ENCODE data around the gene MZF1. TPM values are rescaled to one million over a fixed set of nuclear protein-coding genes. Genes with fewer than 3 reads are reported as not detected.

MZF1 gene
- total and polyA plus RNA-seq, 9 of the 15 experiments (the other 6 are each of a cell fraction or from before 2014, with no cell fraction given): 0.31 to 29.3 (median 11.5) TPM

DNA sequence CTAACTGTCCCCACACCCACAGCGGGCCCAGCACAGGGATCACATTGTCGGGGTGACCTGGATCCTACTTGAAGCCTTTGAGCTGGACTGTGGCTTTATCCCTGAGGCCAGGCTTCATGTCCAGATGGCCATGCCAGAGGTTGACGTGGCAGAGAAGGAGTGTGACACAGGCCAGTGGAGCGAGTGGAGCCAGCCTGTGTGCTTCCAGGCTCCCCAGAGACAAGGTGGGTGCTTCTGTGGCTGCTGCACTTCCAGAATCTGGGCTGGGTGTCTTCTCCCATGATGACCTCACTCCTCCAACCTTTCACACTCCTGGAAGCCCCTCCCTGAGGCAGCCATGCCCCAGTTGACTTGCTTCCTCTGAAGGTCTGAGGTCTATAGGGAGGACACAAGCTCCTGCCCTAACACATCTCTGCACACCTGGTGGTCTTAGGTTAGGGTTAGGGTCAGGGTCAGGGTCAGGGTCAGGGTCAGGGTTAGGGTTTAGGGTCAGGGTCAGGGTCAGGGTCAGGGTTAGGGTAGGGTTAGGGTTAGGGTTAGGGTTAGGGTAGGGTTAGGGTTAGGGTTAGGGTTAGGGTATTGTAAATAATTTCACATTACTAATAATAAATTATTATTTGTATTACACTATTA is 13.1 kb upstream of the MZF1 start (continued):
- TF ChIP-seq ZNF592 (IDR thresholded peaks at IDR 0.05): peak; percentile 39; the same call in 1 of the 2 replicates
- no peak for TF ChIP-seq MCM5 (IDR thresholded peaks at IDR 0.05; ENCODE audit: low read depth)
- 0 out of 2 replicates have a peak, but pooled peaks have one; percentile 10 for TF ChIP-seq MGA (IDR thresholded peaks at IDR 0.05)
- peak; percentile 86 for TF ChIP-seq NR2C1 (IDR thresholded peaks at IDR 0.05)
- peak; percentile 73 for TF ChIP-seq NR2C1 (tag; IDR thresholded peaks at IDR 0.05)
- TF ChIP-seq OTX1 (CRISPR knock-in tag; IDR thresholded peaks at IDR 0.05): 0 out of 2 replicates have a peak, but pooled peaks have one; percentile 28
- TF ChIP-seq CEBPB (tag; IDR thresholded peaks at IDR 0.05): peak; percentile 59
- no peak for TF ChIP-seq NCOA2 (IDR thresholded peaks at IDR 0.05; ENCODE audit: partially characterized antibody in 2 of 2)

Data from K562 (cell line).